Tibial nerve (tissue), 3 donors: Measurements from ENCODE around the gene ISY1.

ENCODE experiments used
- CTCF ChIP-seq, 5 experiments: fragments of 200-600 bp in 3 of 5; fragments of 450-650 bp in 2 of 5; sonication (generic) in 3 of 5; IDR thresholded peaks; one replicate each; pipeline ENCODE4 v1.5.1; 2016 to 2019; ENCODE audit warnings: antibody characterized with exemption in 5 of 5, mild to moderate bottlenecking in 3 of 5, moderate library complexity in 2 of 5
- POLR2A ChIP-seq, 2 donors: fragments of 450-650 bp; IDR thresholded peaks; one replicate each; pipeline ENCODE4 v1.6.1; 2017; ENCODE audit warnings: antibody characterized with exemption in 2 of 2, mild to moderate bottlenecking in 2 of 2, moderate library complexity in 2 of 2

- TF ChIP-seq POLR2A (IDR thresholded peaks at IDR 0.05) (no peak), CTCF (IDR thresholded peaks at IDR 0.05) (no peak)
Measured at GRCh38 chr3:129205109-129205832, 44.4 kb upstream of the ISY1 start.
